ENCODE measurements around the gene CUX1.

The CUX1 gene

DNA sequence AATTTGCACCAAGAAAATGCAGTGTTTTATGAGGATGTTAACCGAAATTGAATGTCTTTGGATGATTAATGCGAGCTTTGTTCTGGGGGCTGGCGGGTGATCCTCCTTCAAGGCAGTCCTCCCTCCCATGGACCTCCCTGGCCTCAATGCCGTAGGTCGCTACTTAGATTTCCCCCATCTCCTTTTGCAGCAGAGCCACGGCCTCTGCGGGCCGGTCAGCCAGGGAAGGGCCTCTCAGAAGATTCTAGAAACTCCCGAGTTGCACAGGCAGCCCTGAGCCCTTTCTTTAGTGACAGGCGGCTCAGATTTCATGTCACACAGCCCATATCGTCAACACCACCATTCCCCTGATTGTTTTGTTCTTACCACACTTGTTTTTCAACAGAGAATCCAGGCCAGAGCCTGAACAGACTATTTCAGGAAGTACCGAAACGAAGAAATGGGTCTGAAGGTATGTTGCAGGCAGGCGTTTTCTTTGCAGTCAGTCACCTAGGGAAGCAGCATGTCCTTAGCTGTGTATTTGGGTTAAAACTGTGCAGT, 381.1 kb downstream of the CUX1 start:
- H3K36me3 ChIP-seq, result peaks cover 36% of the 10 kb centered on the region
- H3K27me3 ChIP-seq, result no peaks in the 10 kb centered on the region
- no peaks in the 10 kb centered on the region for H3K4me1 ChIP-seq
- TF ChIP-seq, protein P1, sequence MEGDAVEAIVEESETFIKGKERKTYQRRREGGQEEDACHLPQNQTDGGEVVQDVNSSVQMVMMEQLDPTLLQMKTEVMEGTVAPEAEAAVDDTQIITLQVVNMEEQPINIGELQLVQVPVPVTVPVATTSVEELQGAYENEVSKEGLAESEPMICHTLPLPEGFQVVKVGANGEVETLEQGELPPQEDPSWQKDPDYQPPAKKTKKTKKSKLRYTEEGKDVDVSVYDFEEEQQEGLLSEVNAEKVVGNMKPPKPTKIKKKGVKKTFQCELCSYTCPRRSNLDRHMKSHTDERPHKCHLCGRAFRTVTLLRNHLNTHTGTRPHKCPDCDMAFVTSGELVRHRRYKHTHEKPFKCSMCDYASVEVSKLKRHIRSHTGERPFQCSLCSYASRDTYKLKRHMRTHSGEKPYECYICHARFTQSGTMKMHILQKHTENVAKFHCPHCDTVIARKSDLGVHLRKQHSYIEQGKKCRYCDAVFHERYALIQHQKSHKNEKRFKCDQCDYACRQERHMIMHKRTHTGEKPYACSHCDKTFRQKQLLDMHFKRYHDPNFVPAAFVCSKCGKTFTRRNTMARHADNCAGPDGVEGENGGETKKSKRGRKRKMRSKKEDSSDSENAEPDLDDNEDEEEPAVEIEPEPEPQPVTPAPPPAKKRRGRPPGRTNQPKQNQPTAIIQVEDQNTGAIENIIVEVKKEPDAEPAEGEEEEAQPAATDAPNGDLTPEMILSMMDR (IDR thresholded peaks at IDR 0.05; ENCODE audit: low read depth, low read length), result no peak
- H3K4me3 ChIP-seq (ENCODE audit: low read depth, low read length), result no peak overlapping the region
- no peak for DNase-seq
- H3K9me3 ChIP-seq, result no peaks in the 10 kb centered on the region

DNA sequence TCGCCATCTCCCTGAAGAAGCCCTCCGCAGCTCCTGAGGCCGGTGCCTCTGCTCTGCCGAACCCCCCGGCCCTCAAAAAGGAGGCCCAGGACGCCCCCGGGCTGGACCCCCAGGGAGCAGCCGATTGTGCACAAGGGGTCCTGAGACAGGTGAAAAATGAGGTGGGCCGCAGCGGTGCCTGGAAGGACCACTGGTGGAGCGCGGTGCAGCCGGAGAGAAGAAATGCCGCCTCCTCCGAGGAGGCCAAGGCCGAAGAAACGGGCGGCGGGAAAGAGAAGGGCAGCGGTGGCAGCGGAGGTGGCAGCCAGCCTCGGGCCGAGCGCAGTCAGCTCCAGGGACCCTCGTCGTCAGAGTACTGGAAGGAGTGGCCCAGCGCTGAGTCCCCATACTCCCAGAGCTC, 384.1 kb downstream of the CUX1 start:
- H3K9me3 ChIP-seq, result no peaks in the 10 kb centered on the region
- no peak overlapping the region for H3K4me3 ChIP-seq (ENCODE audit: low read depth, low read length)
- no peaks in the 10 kb centered on the region for H3K4me1 ChIP-seq
- no peak for DNase-seq
- TF ChIP-seq, protein P1 (IDR thresholded peaks at IDR 0.05; ENCODE audit: low read depth, low read length), result no peak
- H3K27me3 ChIP-seq, result no peaks in the 10 kb centered on the region
- H3K36me3 ChIP-seq, result peaks cover 40% of the 10 kb centered on the region

DNA sequence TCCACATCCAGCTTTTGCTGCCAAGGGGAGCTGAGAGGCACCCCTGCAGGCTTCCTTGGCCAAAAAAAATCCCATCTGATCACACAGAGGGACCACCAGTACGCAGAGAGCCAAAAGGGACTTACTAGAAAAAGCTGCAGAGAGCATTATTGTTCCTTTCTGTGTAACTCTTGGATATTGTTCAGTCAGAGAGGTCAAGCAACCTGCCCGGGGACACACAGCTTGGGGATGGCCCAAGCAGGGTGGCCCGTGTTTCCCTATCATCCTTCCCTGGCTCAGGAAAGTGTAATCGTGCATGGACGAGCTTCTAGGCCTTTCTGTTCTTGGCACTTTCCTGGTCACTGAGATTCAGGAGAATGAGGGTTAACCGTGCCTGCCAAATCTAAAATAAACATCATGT, 385.1 kb downstream of the CUX1 start:
- Histone ChIP-seq H3K4me1 (no peaks in the 10 kb centered on the region), H3K9me3 (no peaks in the 10 kb centered on the region), H3K27me3 (no peaks in the 10 kb centered on the region), H3K4me3 (ENCODE audit: low read depth, low read length) (no peak overlapping the region), H3K36me3 (peaks cover 34% of the 10 kb centered on the region)
- no peak for DNase-seq
- TF ChIP-seq, protein P1 (IDR thresholded peaks at IDR 0.05; ENCODE audit: low read depth, low read length), result no peak

DNA sequence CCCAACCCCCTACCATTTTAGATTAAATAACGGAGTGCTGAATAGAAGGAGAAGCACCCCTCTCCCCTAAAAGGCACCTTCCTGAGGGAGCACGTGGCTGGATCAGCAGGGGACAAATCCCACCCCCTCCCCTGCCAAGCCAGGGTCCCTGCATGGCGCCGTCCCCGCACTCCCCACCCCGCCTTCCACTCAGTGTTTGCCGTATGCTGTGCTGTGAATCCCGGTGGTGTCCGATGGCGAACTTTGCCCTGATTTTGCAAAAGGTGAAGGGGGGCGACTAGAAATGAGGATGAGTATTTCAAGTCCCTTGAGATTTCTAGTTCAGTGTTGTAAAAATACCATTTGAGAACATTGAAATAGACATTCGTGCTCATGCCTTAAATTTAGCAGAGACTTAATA, 385.8 kb downstream of the CUX1 start:
- no peak for DNase-seq
- Histone ChIP-seq H3K9me3 (no peaks in the 10 kb centered on the region), H3K4me3 (ENCODE audit: low read depth, low read length) (no peak overlapping the region), H3K36me3 (peaks cover 34% of the 10 kb centered on the region), H3K4me1 (no peaks in the 10 kb centered on the region), H3K27me3 (no peaks in the 10 kb centered on the region)
- TF ChIP-seq, protein P1 (IDR thresholded peaks at IDR 0.05; ENCODE audit: low read depth, low read length), result no peak

DNA sequence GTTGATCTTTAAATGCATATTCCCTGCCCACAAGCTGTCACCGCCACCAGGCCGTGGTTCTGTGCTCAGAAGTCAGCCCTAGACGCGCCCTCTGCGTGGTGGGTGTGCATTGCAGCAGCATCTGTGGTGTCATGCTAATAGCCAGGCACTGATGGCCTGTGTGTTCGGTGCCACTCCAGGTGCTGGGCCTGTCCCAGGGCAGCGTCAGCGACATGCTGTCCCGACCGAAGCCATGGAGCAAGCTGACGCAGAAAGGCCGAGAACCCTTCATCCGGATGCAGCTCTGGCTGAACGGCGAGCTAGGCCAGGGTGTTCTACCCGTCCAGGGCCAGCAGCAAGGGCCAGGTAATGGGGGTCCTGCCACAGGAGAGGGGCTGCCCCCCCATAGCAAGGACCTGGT, 386.8 kb downstream of the CUX1 start:
- Histone ChIP-seq H3K36me3 (peaks cover 34% of the 10 kb centered on the region), H3K9me3 (no peaks in the 10 kb centered on the region), H3K4me3 (ENCODE audit: low read depth, low read length) (no peak overlapping the region), H3K4me1 (no peaks in the 10 kb centered on the region), H3K27me3 (no peaks in the 10 kb centered on the region)
- DNase-seq, result no peak
- TF ChIP-seq, protein P1 (IDR thresholded peaks at IDR 0.05; ENCODE audit: low read depth, low read length), result no peak

DNA sequence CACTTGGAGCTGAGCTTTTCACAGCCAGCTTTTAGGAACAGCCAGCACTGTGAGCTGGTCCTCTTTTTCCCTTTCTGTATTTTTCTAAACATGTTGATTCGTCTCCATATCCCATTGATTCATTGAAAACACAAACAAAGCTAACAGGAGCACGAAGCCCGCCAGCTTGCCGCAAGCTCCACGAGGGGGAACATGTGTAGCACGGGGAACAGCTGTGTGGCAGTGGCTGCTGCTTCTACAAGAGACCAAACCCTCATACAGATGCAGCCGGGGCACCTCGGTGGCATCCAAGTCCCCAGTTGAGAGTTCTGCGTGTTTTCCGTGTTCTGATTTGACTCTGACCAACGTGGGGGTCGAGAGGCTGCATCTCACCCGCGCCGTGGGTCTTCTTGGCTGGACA, 388.5 kb downstream of the CUX1 start:
- Histone ChIP-seq H3K36me3 (peaks cover 29% of the 10 kb centered on the region), H3K4me3 (ENCODE audit: low read depth, low read length) (no peak overlapping the region), H3K27me3 (no peaks in the 10 kb centered on the region), H3K9me3 (no peaks in the 10 kb centered on the region), H3K4me1 (no peaks in the 10 kb centered on the region)
- DNase-seq, result no peak
- TF ChIP-seq, protein P1 (IDR thresholded peaks at IDR 0.05; ENCODE audit: low read depth, low read length), result no peak

All from BE2C (cell line).